RWPE2 (cell line): ENCODE measurements around the gene ASB7.

Source experiments
- ATAC-seq: fragments of 200-7000 bp; cut with Tn5 transposase; 3 replicates; pipeline ENCODE4 v1.9.1; 2021; ENCODE audit warnings: low read depth
- DNase-seq: peaks from one replicate; pipeline ENCODE4 v3.0.0-alpha.2; 2020; ENCODE audit warnings: low spot score
- H3K27ac ChIP-seq: fragments of 450-650 bp; 2 replicates; pipeline ENCODE4 v1.5.1; 2017; ENCODE audit warnings: mild to moderate bottlenecking; ENCODE audit not compliant: poor library complexity, severe bottlenecking
- H3K27me3 ChIP-seq: fragments of 250-450 bp; sonication (Bioruptor Pico); 2 replicates; pipeline ENCODE4 v1.5.1; 2021; ENCODE audit warnings: mild to moderate bottlenecking, moderate library complexity; ENCODE audit not compliant: insufficient read depth, poor library complexity, severe bottlenecking
- H3K36me3 ChIP-seq: fragments of 250-450 bp; sonication (Bioruptor Pico); 2 replicates; pipeline ENCODE4 v1.5.1; 2020; ENCODE audit warnings: low read depth, mild to moderate bottlenecking, moderate library complexity
- H3K4me1 ChIP-seq: fragments of 250-450 bp; sonication (Bioruptor Pico); 2 replicates; pipeline ENCODE4 v1.5.1; 2021; ENCODE audit warnings: mild to moderate bottlenecking, moderate library complexity; ENCODE audit not compliant: insufficient read depth, poor library complexity, severe bottlenecking
- H3K4me3 ChIP-seq: fragments of 250-450 bp; sonication (Bioruptor Pico); 2 replicates; pipeline ENCODE4 v1.5.1; 2021; ENCODE audit warnings: mild to moderate bottlenecking, moderate library complexity; ENCODE audit not compliant: severe bottlenecking
- H3K9me3 ChIP-seq: fragments of 250-450 bp; sonication (Bioruptor Pico); 2 replicates; pipeline ENCODE4 v1.5.1; 2021; ENCODE audit warnings: mild to moderate bottlenecking, moderate library complexity; ENCODE audit not compliant: severe bottlenecking
- TF ChIP-seq, protein P1 (sequence below): fragments of 450-650 bp; IDR thresholded peaks from one replicate; pipeline ENCODE4 v1.5.1; 2017; ENCODE audit warnings: mild to moderate bottlenecking, moderate library complexity; ENCODE audit not compliant: poor library complexity, severe bottlenecking

The ASB7 gene

DNA sequence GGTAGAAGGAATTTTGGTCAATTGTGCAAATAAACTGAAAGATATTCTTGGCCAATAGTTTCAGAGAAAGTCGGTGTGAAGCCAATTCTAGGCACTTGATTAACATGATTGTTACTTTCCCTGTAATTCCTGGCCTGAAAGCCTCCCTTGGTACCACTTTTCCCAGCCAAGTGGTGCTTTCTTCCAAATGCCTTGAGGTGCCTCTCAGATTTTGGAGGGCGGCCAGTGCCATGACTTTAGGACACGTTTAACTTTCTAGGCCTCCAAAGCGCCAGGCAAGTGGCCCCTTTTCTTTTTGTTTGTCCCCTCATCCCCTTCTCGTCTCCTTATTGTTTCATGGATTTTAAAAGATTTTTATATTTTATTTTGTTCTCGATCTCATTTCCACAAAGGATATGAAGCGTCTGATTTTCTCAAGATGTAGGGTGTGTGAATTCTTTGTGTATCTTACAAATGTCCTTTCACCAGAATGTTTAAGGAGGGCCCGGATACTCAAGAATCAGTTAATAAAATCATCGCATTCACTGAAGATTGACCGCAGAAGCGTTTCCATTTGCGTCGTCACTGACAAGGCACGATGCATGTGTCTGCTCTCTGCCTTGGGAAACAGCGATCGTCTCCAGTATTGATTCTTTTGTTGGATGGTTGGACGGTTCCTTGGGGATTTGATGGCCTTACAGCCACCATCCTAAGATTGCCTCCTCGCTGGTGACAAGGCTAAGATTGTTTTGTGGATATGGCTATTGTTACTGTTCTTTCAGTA, 87.8 kb downstream of the ASB7 start:
- Histone ChIP-seq H3K9me3 (no peaks in the 10 kb centered on the region), H3K4me1 (peaks cover 26% of the 10 kb centered on the region), H3K27ac (no peak overlapping the region), H3K4me3 (no peak overlapping the region), H3K27me3 (no peaks in the 10 kb centered on the region), H3K36me3 (no peaks in the 10 kb centered on the region)
- TF ChIP-seq, protein P1, sequence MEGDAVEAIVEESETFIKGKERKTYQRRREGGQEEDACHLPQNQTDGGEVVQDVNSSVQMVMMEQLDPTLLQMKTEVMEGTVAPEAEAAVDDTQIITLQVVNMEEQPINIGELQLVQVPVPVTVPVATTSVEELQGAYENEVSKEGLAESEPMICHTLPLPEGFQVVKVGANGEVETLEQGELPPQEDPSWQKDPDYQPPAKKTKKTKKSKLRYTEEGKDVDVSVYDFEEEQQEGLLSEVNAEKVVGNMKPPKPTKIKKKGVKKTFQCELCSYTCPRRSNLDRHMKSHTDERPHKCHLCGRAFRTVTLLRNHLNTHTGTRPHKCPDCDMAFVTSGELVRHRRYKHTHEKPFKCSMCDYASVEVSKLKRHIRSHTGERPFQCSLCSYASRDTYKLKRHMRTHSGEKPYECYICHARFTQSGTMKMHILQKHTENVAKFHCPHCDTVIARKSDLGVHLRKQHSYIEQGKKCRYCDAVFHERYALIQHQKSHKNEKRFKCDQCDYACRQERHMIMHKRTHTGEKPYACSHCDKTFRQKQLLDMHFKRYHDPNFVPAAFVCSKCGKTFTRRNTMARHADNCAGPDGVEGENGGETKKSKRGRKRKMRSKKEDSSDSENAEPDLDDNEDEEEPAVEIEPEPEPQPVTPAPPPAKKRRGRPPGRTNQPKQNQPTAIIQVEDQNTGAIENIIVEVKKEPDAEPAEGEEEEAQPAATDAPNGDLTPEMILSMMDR, result no peak
- ATAC-seq (no peak), DNase-seq (no peak)

DNA sequence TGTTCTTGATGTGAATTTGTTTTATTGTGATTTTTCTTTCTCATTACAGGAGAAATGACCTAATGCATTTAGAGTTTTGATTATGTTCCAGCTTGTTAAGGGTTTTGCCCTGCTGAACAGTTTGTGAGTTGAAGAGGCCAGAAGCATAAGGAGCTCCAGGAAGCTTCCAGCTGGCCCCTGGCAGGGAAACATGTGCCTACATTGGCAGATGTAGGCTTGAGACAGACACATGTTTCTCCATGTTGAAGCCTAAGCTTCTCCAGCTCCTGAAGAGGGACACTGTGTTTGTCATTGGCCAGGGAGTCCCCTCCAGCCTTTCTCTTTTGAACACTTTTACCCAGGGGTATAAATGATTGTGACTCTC, 88.4 kb downstream of the ASB7 start:
- TF ChIP-seq, protein P1, result no peak
- ATAC-seq (no peak), DNase-seq (no peak)
- Histone ChIP-seq H3K27ac (no peak overlapping the region), H3K9me3 (no peaks in the 10 kb centered on the region), H3K4me1 (peaks cover 26% of the 10 kb centered on the region), H3K36me3 (no peaks in the 10 kb centered on the region), H3K27me3 (no peaks in the 10 kb centered on the region), H3K4me3 (no peak overlapping the region)

DNA sequence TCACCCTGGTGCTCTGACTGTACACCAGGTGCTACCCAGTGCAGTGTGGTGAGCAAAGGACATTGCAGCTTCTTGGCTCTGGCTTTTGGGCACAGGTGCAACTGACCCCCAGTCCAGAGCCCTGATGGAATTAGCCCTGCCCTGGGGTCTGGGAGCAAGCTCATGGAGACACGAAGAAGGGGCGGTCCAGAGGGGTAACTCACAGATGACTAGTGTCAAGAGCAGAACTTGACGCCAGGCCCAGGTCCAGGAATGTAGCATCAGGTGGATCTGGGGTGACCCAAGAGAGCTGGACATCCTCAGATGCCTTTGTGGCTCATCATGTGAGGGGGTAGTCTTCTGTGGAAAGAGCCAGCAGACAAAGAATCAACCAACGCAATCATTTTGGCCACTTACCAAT, 88.9 kb downstream of the ASB7 start:
- ATAC-seq (no peak), DNase-seq (no peak)
- Histone ChIP-seq H3K9me3 (no peaks in the 10 kb centered on the region), H3K4me3 (no peak overlapping the region), H3K4me1 (peaks cover 24% of the 10 kb centered on the region), H3K36me3 (no peaks in the 10 kb centered on the region), H3K27ac (no peak overlapping the region), H3K27me3 (no peaks in the 10 kb centered on the region)
- TF ChIP-seq, protein P1, result no peak

DNA sequence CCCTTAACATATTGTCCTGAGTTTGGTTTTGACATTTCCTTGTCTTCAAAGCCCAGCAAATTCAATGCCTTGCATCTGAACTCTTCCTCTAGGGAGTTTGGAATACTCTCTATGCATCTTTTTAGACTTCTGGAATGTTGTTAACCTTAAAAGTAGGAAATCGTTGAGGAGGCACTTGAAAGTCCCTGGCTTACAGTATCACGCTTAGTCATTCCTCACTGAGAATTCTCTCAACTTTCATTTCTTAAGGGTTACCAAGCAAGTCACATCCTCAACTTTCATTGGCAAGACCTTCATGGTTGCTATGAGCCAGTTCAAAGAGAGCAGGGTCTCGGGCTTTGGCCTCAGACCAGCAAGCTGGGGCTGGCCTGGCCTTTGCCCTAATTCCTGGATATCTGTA, 89.9 kb downstream of the ASB7 start:
- Histone ChIP-seq H3K36me3 (no peaks in the 10 kb centered on the region), H3K9me3 (no peaks in the 10 kb centered on the region), H3K27me3 (no peaks in the 10 kb centered on the region), H3K27ac (no peak overlapping the region), H3K4me1 (peaks cover 15% of the 10 kb centered on the region), H3K4me3 (no peak overlapping the region)
- TF ChIP-seq, protein P1, result no peak
- DNase-seq, result no peak
- ATAC-seq, result no peak

DNA sequence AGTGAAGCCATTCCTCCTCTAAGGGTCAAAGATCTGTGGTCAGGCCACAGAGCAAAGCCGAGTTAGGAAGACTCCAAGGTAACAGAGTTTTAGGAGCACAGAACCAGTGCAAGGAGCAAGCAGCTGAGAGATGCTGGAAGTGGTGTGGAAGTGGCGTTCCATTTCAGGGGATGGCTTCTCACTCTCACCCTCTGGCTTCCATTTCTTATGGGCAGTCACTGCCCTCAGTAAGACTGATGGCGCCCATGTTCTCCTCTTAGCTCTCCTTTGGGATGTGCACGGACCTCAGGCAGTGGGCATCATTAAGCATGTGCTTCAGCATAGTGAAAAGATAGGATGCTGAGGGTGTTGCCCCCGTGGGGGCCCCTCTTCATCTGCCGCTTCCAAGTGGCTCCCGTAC, 90.3 kb downstream of the ASB7 start:
- no peak overlapping the region for H3K27ac ChIP-seq
- TF ChIP-seq, protein P1, result no peak
- no peaks in the 10 kb centered on the region for H3K9me3 ChIP-seq
- no peak for ATAC-seq
- H3K27me3 ChIP-seq, result no peaks in the 10 kb centered on the region
- no peak overlapping the region for H3K4me3 ChIP-seq
- peaks cover 11% of the 10 kb centered on the region for H3K4me1 ChIP-seq
- no peak for DNase-seq
- no peaks in the 10 kb centered on the region for H3K36me3 ChIP-seq
